NCI-H774 (cell line): Measurements from ENCODE around the gene CHPF.
A peak's percentile ranks its signal among the peaks of the same experiment; 100 is the strongest.

Source experiments
- DNase-seq: peaks from one replicate; lab custom pipeline; 2025; lab: John Stamatoyannopoulos, UW

CHPF gene

GRCh38 chr2:219513787-219514186 is 29.8 kb downstream of the CHPF start:
- DNase-seq: no peak

- no peak for DNase-seq
Observed at GRCh38 chr2:219512524-219513216, 30.9 kb downstream of the CHPF start.

- no peak for DNase-seq
Observed at GRCh38 chr2:219511547-219512325, 31.9 kb downstream of the CHPF start.

- DNase-seq: no peak
Observed at GRCh38 chr2:219510512-219511135, 33.0 kb downstream of the CHPF start.

GRCh38 chr2:219509780-219510511 is 33.7 kb downstream of the CHPF start:
- peak; percentile 17 for DNase-seq

GRCh38 chr2:219508971-219509779 is 34.4 kb downstream of the CHPF start:
- DNase-seq: no peak

GRCh38 chr2:219508444-219508734 is 35.2 kb downstream of the CHPF start:
- DNase-seq: no peak

- no peak for DNase-seq
Observed at GRCh38 chr2:219507581-219508443, 35.8 kb downstream of the CHPF start.

GRCh38 chr2:219506802-219507526 is 36.6 kb downstream of the CHPF start:
- no peak for DNase-seq

- no peak for DNase-seq
Observed at GRCh38 chr2:219506153-219506801, 37.3 kb downstream of the CHPF start.

- DNase-seq: no peak
Observed at GRCh38 chr2:219505585-219505984, 38.0 kb downstream of the CHPF start.

- no peak for DNase-seq
Observed at GRCh38 chr2:219502618-219503017, 41.0 kb downstream of the CHPF start.

GRCh38 chr2:219501849-219502248 is 41.8 kb downstream of the CHPF start:
- DNase-seq: no peak

GRCh38 chr2:219500135-219500534 is 43.5 kb downstream of the CHPF start:
- no peak for DNase-seq

- DNase-seq: no peak
Observed at GRCh38 chr2:219499555-219499954, 44.1 kb downstream of the CHPF start.

GRCh38 chr2:219499058-219499307 is 44.6 kb downstream of the CHPF start:
- no peak for DNase-seq

- DNase-seq: peak; percentile 96
Observed at GRCh38 chr2:219498280-219499057, 45.1 kb downstream of the CHPF start, which contains the start of gene GMPPA. Gene GMPPA, plus strand, starts transcription at chr2:219498891. Its CDS starts 1,085 bp downstream, at chr2:219499976.

GRCh38 chr2:219497495-219498279 is 45.9 kb downstream of the CHPF start:
- DNase-seq: peak; percentile 54
